Prostate gland (tissue), 2 donors: Measurements from ENCODE around the gene CCR7. TPM values are rescaled to one million over a fixed set of nuclear protein-coding genes. Genes with fewer than 3 reads are reported as not detected.

Source experiments
- DNase-seq: peaks from one replicate; pipeline ENCODE4 v3.0.0-alpha.2; 2019; ENCODE audit warnings: low spot score
- H3K27ac ChIP-seq, 2 donors: fragments of 200-600 bp; sonication (generic); 2 replicates each; pipeline ENCODE4 v1.5.1; 2017 to 2019
- H3K27me3 ChIP-seq: fragments of 200-600 bp; sonication (generic); replicated peaks from 2 replicates; pipeline ENCODE4 v1.5.1; 2019; ENCODE audit not compliant: insufficient read depth
- H3K36me3 ChIP-seq, 2 donors: fragments of 200-600 bp; sonication (generic); 1 replicate in 1 of 2; 2 replicates in 1 of 2; pipeline versions ENCODE4 v1.5.1 to v1.8.1; 2017 to 2019
- H3K4me1 ChIP-seq: fragments of 200-600 bp; sonication (generic); replicated peaks from 2 replicates; pipeline ENCODE4 v1.5.1; 2019
- H3K4me3 ChIP-seq, 2 donors: fragments of 200-600 bp; sonication (generic); 2 replicates each; pipeline ENCODE4 v1.5.1; 2017 to 2019
- H3K9me3 ChIP-seq: fragments of 200-600 bp; sonication (generic); 2 replicates; pipeline ENCODE4 v1.5.1; 2017
- POLR2A ChIP-seq: fragments of 450-650 bp; IDR thresholded peaks from one replicate; pipeline ENCODE4 v1.6.1; 2016; ENCODE audit warnings: antibody characterized with exemption, mild to moderate bottlenecking
- POLR2AphosphoS5 ChIP-seq: sonication (generic); formaldehyde crosslinking; IDR thresholded peaks from one replicate; pipeline ENCODE4 v1.6.1; 2017; ENCODE audit warnings: antibody characterized with exemption
- WGBS: methylation state at CpG from one replicate; pipeline ENCODE4 v1.1.5; 2018; 5-methylcytosine and 5-hydroxymethylcytosine counted together
- intact Hi-C: fragments of 100-400 bp; cut with DNase I; formaldehyde crosslinking; loops from one replicate; pipeline ENCODE4 v1.14.2; 2022
- total RNA-seq, 2 donors: library from RNA; depleted of rRNA; stranded (reverse); fragments of >200 nt; gene quantifications; one replicate each; pipeline ENCODE4 v1.1.0, GENCODE V29; 2016
- TF ChIP-seq, protein P1 (sequence below), 4 experiments: fragments of 200-600 bp in 2 of 4; fragments of 450-650 bp in 2 of 4; sonication (generic) in 2 of 4; IDR thresholded peaks; 1 replicate in 3 of 4; 2 replicates in 1 of 4; pipeline ENCODE4 v1.5.1; 2016 to 2019; ENCODE audit warnings: antibody characterized with exemption in 4 of 4, mild to moderate bottlenecking in 2 of 4, moderate library complexity in 2 of 4

CCR7 gene
- total RNA-seq, 2 donors from 2014 or later, result 0.40 TPM; not detected in 1

DNA sequence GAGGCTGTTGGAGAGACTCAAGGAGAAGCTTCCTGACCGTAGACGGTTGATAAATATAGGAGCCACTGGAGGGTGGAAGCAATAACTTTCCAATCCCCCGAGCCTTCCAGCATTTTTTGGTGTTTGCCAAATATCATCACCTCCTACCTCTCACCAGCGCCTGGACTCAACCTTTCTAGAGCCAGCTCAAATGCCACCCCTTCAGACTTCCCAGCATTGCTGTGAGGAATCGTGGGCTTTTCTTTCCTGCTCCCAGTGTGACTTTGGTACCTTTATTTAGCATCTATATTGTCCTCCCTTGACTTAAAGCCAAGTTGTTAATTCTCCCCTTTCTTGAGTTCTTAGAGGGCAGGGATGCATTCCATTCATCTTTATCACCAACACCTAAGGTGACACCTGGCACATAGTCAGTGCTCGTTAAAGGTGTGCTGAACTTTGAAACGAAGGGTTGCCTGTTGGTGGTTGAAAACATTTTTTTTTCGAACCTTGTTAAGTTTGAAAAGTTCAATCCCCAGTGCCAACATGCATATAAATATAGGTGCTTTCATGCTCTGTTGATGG is 35.3 kb upstream of the CCR7 start:
- 73% methylated on average over 7 of the region's 8 CpGs for WGBS
- Histone ChIP-seq H3K36me3 (no peaks in the 10 kb centered on the region), H3K27me3 (no peaks in the 10 kb centered on the region), H3K9me3 (no peaks in the 10 kb centered on the region), H3K27ac (no peak overlapping the region), H3K4me1 (no peaks in the 10 kb centered on the region), H3K4me3 (no peak overlapping the region)
- no peak for TF ChIP-seq POLR2A
- no peak for TF ChIP-seq POLR2AphosphoS5
- TF ChIP-seq, protein P1, sequence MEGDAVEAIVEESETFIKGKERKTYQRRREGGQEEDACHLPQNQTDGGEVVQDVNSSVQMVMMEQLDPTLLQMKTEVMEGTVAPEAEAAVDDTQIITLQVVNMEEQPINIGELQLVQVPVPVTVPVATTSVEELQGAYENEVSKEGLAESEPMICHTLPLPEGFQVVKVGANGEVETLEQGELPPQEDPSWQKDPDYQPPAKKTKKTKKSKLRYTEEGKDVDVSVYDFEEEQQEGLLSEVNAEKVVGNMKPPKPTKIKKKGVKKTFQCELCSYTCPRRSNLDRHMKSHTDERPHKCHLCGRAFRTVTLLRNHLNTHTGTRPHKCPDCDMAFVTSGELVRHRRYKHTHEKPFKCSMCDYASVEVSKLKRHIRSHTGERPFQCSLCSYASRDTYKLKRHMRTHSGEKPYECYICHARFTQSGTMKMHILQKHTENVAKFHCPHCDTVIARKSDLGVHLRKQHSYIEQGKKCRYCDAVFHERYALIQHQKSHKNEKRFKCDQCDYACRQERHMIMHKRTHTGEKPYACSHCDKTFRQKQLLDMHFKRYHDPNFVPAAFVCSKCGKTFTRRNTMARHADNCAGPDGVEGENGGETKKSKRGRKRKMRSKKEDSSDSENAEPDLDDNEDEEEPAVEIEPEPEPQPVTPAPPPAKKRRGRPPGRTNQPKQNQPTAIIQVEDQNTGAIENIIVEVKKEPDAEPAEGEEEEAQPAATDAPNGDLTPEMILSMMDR (IDR thresholded peaks at IDR 0.05), result no peak
- intact Hi-C loops, result no loop called here
- no peak for DNase-seq

DNA sequence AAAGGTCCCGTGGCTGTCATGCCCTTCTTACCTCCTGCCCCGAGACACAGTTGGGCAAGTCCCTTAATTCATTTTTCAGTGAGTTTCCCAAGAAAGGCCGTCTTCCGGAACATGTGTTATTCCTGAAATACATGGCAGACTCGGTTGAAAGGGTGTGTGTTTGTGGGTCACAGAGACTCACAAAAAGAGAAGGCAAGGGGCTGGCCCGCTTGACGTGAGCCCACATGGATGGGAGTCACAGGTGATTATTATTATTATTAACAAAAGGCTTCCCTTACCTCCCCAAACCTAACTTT is 34.1 kb upstream of the CCR7 start:
- no peaks in the 10 kb centered on the region for H3K36me3 ChIP-seq
- H3K27ac ChIP-seq, result no peak overlapping the region
- H3K4me3 ChIP-seq, result no peak overlapping the region
- TF ChIP-seq POLR2AphosphoS5, result no peak
- no peak for TF ChIP-seq POLR2A
- TF ChIP-seq, protein P1 (IDR thresholded peaks at IDR 0.05), result no peak
- no peaks in the 10 kb centered on the region for H3K27me3 ChIP-seq
- no peaks in the 10 kb centered on the region for H3K9me3 ChIP-seq
- intact Hi-C loops, result no loop called here
- WGBS, result 90% methylated on average over 7 of the region's 7 CpGs
- H3K4me1 ChIP-seq, result no peaks in the 10 kb centered on the region
- DNase-seq, result no peak

DNA sequence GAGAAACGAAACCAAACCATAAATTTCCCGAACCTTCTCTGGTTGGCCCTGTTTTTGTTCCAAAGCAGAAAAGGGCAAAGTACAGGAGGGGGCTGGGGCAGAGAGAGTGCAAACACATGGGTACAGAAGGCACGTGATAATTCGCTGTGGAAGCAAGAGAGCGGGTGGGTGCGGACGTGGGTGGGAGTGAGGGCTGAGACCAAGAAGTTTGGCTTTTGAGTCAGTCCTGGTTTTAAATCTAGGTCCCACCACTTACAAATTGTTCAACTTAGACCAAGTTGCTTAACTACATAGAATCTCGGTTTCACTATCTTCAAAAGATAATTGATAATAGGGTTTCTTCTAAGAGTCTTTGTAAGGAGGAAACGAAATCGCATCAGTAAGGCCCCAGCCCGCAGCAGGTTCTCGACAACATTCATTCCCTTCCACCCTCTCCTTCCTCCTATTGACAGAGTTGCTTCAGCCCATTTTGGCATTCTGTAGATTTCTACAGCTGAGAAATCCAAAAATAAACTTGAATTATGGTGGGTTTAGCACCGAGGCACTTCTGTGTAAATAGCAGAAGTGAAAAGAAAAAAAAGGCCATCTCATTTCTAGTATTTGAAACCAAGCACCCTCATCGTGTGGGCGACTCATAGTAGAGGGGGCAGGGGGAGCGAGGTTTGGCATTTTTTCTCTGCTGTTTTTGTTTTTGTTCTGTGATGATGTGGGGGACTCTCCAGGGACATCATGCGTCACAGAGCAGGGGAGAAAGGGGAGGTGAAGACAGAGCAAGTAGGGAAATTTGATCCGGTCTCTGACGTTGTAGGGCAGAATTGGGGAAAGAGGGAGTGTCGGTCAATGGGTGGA is 33.6 kb upstream of the CCR7 start:
- no peak for DNase-seq
- TF ChIP-seq POLR2A, result no peak
- TF ChIP-seq, protein P1 (IDR thresholded peaks at IDR 0.05), result no peak
- TF ChIP-seq POLR2AphosphoS5, result no peak
- intact Hi-C loops, result no loop called here
- Histone ChIP-seq H3K36me3 (no peaks in the 10 kb centered on the region), H3K27me3 (no peaks in the 10 kb centered on the region), H3K27ac (no peak overlapping the region), H3K9me3 (no peaks in the 10 kb centered on the region), H3K4me1 (no peaks in the 10 kb centered on the region), H3K4me3 (no peak overlapping the region)
- WGBS, result 85% methylated on average over 20 of the region's 20 CpGs

DNA sequence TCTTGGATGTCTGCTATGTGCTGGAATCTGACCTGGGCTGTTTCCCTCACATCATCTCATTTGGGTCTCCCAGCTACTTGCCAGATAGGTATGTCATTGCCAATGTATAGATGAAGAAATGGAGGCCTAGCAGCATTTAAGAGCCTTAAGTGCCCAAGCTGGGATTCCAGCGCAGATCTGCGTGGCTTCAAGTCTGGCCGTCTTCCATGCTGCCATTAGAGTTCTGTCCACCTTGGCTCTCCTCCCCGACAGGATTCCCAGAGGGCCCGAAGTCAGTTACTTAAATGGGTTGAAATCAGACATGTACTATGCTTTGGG is 33.0 kb upstream of the CCR7 start:
- intact Hi-C loops, result no loop called here
- TF ChIP-seq POLR2AphosphoS5, result no peak
- TF ChIP-seq, protein P1 (IDR thresholded peaks at IDR 0.05), result no peak
- TF ChIP-seq POLR2A, result no peak
- Histone ChIP-seq H3K9me3 (no peaks in the 10 kb centered on the region), H3K27me3 (no peaks in the 10 kb centered on the region), H3K4me3 (no peak overlapping the region), H3K27ac (no peak overlapping the region), H3K4me1 (no peaks in the 10 kb centered on the region), H3K36me3 (no peaks in the 10 kb centered on the region)
- DNase-seq, result no peak
- 75% methylated on average over 5 of the region's 5 CpGs for WGBS
